K562 (cell line): Measurements from ENCODE around the gene MYL4. TPM values are rescaled to one million over a fixed set of nuclear protein-coding genes. Genes with fewer than 3 reads are reported as not detected.

ENCODE experiments used
- ATF2 ChIP-seq: sonication (generic); formaldehyde crosslinking; IDR thresholded peaks from 2 replicates; pipeline ENCODE4 v1.8.1; 2022; ENCODE audit warnings: missing genetic modification reagents
- CBFA2T2 ChIP-seq: fragments of 450-650 bp; conservative IDR thresholded peaks from 2 replicates; pipeline ENCODE4 v1.6.1; 2017; ENCODE audit warnings: mild to moderate bottlenecking
- FOSL1 ChIP-seq: fragments of 200-800 bp; sonication (Bioruptor generic); conservative IDR thresholded peaks from 2 replicates; pipeline ENCODE4 v1.6.1; 2016; ENCODE audit warnings: missing genetic modification characterization, missing compliant biosample characterization
- GTF2A2 ChIP-seq: IDR thresholded peaks from 2 replicates; pipeline ENCODE4 v1.6.1; 2016; ENCODE audit warnings: mild to moderate bottlenecking, missing genetic modification characterization, missing compliant biosample characterization
- HDAC8 ChIP-seq: fragments of 450-650 bp; IDR thresholded peaks from 2 replicates; pipeline ENCODE4 v1.6.1; 2016; ENCODE audit warnings: mild to moderate bottlenecking, missing genetic modification characterization, moderate library complexity, missing compliant biosample characterization
- MBD1 ChIP-seq: fragments of 250-450 bp; sonication (Bioruptor Pico); IDR thresholded peaks from 2 replicates; pipeline ENCODE4 v1.8.0; 2022; ENCODE audit warnings: inconsistent platforms
- PBX2 ChIP-seq, 2 experiments: IDR thresholded peaks in 1 of 2; conservative IDR thresholded peaks in 1 of 2; 2 replicates each; pipeline ENCODE4 v1.6.1; 2016; ENCODE audit warnings: low read depth in 2 of 2, mild to moderate bottlenecking in 1 of 2, missing compliant biosample characterization in 1 of 2, missing genetic modification characterization in 1 of 2, moderate library complexity in 1 of 2
- POLR2B ChIP-seq: fragments of 450-650 bp; IDR thresholded peaks from 2 replicates; pipeline ENCODE4 v1.6.1; 2018; ENCODE audit warnings: low read depth; ENCODE audit not compliant: partially characterized antibody
- RBM22 ChIP-seq: fragments of 200-400 bp; formaldehyde crosslinking; IDR thresholded peaks from 2 replicates; pipeline ENCODE4 v1.6.1; 2018; ENCODE audit warnings: low read length, low read depth; ENCODE audit not compliant: poor library complexity, severe bottlenecking
- RCOR1 ChIP-seq, 2 experiments: IDR thresholded peaks; 2 replicates each; pipeline ENCODE4 v1.6.1; 2012; ENCODE audit warnings: low read depth in 2 of 2, low read length in 2 of 2, borderline replicate concordance in 1 of 2, improper control_type of control experiment in 1 of 2
- SAP30 ChIP-seq: fragments of 200-600 bp; sonication (generic); IDR thresholded peaks from 2 replicates; pipeline ENCODE4 v1.6.1; 2012; ENCODE audit warnings: borderline replicate concordance, low read depth, mild to moderate bottlenecking, moderate library complexity, low read length, control low read depth, inconsistent platforms; ENCODE audit not compliant: insufficient read depth, poor library complexity, severe bottlenecking
- SFPQ ChIP-seq: fragments of 200-400 bp; formaldehyde crosslinking; IDR thresholded peaks from 2 replicates; pipeline ENCODE4 v1.6.1; 2017; ENCODE audit warnings: mild to moderate bottlenecking, low read depth, low read length, moderate library complexity
- ZBTB43 ChIP-seq: sonication (generic); formaldehyde crosslinking; IDR thresholded peaks from 2 replicates; pipeline ENCODE4 v1.8.0; 2023; ENCODE audit warnings: mild to moderate bottlenecking, missing genetic modification reagents
- ZKSCAN3 ChIP-seq: fragments of 250-450 bp; sonication (Bioruptor Pico); IDR thresholded peaks from 2 replicates; pipeline ENCODE4 v1.4.0; 2020
- ZNF184 ChIP-seq: sonication (generic); formaldehyde crosslinking; IDR thresholded peaks from 2 replicates; pipeline ENCODE4 v1.5.0; 2020; ENCODE audit warnings: missing genetic modification reagents
- ZNF445 ChIP-seq: fragments of 250-450 bp; sonication (Bioruptor Pico); IDR thresholded peaks from 2 replicates; pipeline ENCODE4 v1.4.0; 2020; ENCODE audit warnings: low read depth, mild to moderate bottlenecking, moderate library complexity
- ZNF75A ChIP-seq: fragments of 450-650 bp; formaldehyde crosslinking; IDR thresholded peaks from 2 replicates; pipeline ENCODE4 v1.4.0; 2020; ENCODE audit warnings: mild to moderate bottlenecking
- polyA plus RNA-seq, 8 experiments: library from polyadenylated mRNA; depleted of rRNA in 4 of 8; stranded (reverse) in 5 of 8; unstranded in 3 of 8; fragments of >200 nt; fragmentation: Nextera tagmentation in 2 of 8; fragmentation: Illumina TruSeq in 1 of 8; extraction: Ambion mirVana in 2 of 8; extraction: Trizol in 1 of 8; gene quantifications; 2 replicates each; pipeline versions ENCODE4 v1.2.1 to v1.2.3, GENCODE V29; 2011 to 2014; ENCODE audit warnings: inconsistent platforms in 1 of 8, missing spikeins in 1 of 8
- total RNA-seq, 7 experiments: library from RNA; depleted of rRNA in 6 of 7; stranded (reverse); fragments of >200 nt in 6 of 7; fragmentation: Illumina TruSeq in 2 of 7; extraction: Trizol in 2 of 7; gene quantifications; 2 replicates each; pipeline versions ENCODE4 v1.2.1 to v1.2.3, GENCODE V29; 2011 to 2021; ENCODE audit warnings: low replicate concordance in 1 of 7

The MYL4 gene
- total and polyA plus RNA-seq, 9 of the 15 experiments (the other 6 are each of a cell fraction or from before 2014, with no cell fraction given), result 117 to 423 (median 221) TPM

GRCh38 chr17:47239967-47240651 lies 31.0 kb downstream of the MYL4 start (continued):
- TF ChIP-seq MBD1 (no peak), ZNF75A (no peak), HDAC8 (tag) (peak; percentile 27; the same call in 1 of the 2 replicates), PBX2 (CRISPR knock-in tag; IDR thresholded peaks at IDR 0.05; ENCODE audit: low read depth) (no peak), PBX2 (tag; conservative IDR thresholded peaks at IDR 0.05; ENCODE audit: low read depth) (no peak), CBFA2T2 (peak; percentile 39; the same call in 1 of the 2 replicates), FOSL1 (peak; percentile 74), RCOR1 (IDR thresholded peaks at IDR 0.05; ENCODE audit: borderline replicate concordance in 1 of 2, low read depth in 2 of 2, low read length in 2 of 2) (peak in 1 of 2 experiments; percentile 29; a peak in 1 of 4 replicates), ATF2 (CRISPR knock-in tag) (no peak), POLR2B (no peak), SAP30 (no peak), ZKSCAN3 (CRISPR knock-in tag) (no peak), ZNF445 (CRISPR knock-in tag) (no peak), ZBTB43 (CRISPR knock-in tag) (no peak), ZNF184 (CRISPR knock-in tag) (no peak), SFPQ (no peak), RBM22 (no peak), GTF2A2 (no peak)
